Liver (tissue), 9 donors: Measurements from ENCODE around the gene AGPAT4. TPM values are rescaled to one million over a fixed set of nuclear protein-coding genes. Genes with fewer than 3 reads are reported as not detected.

Experiments used
- DNase-seq: peaks from one replicate; pipeline ENCODE4 v3.0.0-alpha.2; 2017; ENCODE audit warnings: low spot score
- H3K27ac ChIP-seq, 2 donors: one replicate each; pipeline ENCODE4 v1.7.0; 2013; ENCODE audit warnings: inconsistent platforms in 2 of 2, low read length in 2 of 2, control low read depth in 1 of 2, low read depth in 1 of 2, mild to moderate bottlenecking in 1 of 2
- H3K27me3 ChIP-seq, 4 donors: one replicate each; pipeline versions ENCODE4 v1.6.1 to v1.7.0; 2013; ENCODE audit warnings: low read length in 3 of 4, inconsistent platforms in 1 of 4, mild to moderate bottlenecking in 1 of 4, moderate library complexity in 1 of 4; ENCODE audit not compliant: control insufficient read depth in 4 of 4, insufficient read depth in 4 of 4
- H3K36me3 ChIP-seq, 4 donors: one replicate each; pipeline versions ENCODE4 v1.6.1 to v1.7.0; 2013; ENCODE audit warnings: low read length in 3 of 4, mild to moderate bottlenecking in 3 of 4, low read depth in 1 of 4, moderate library complexity in 1 of 4; ENCODE audit not compliant: control insufficient read depth in 4 of 4, insufficient read depth in 3 of 4
- H3K4me1 ChIP-seq, 4 donors: one replicate each; pipeline versions ENCODE4 v1.6.1 to v1.7.0; 2013; ENCODE audit warnings: low read length in 3 of 4, mild to moderate bottlenecking in 3 of 4, moderate library complexity in 1 of 4; ENCODE audit not compliant: control insufficient read depth in 4 of 4, insufficient read depth in 4 of 4
- H3K4me3 ChIP-seq, 3 donors: one replicate each; pipeline versions ENCODE4 v1.6.1 to v1.7.0; 2013; ENCODE audit warnings: low read length in 3 of 3, control low read depth in 1 of 3, low read depth in 1 of 3, mild to moderate bottlenecking in 1 of 3
- H3K9ac ChIP-seq, 2 donors: one replicate each; pipeline ENCODE4 v1.7.0; 2013; ENCODE audit warnings: low read length in 2 of 2, mild to moderate bottlenecking in 2 of 2, moderate library complexity in 2 of 2, control low read depth in 1 of 2, low read depth in 1 of 2
- H3K9me3 ChIP-seq, 4 donors: one replicate each; pipeline versions ENCODE4 v1.6.1 to v1.7.0; 2013; ENCODE audit warnings: low read length in 3 of 4; ENCODE audit not compliant: control insufficient read depth in 4 of 4
- ATF3 ChIP-seq: IDR thresholded peaks from 2 replicates; pipeline ENCODE4 v1.6.1; 2016; ENCODE audit warnings: antibody characterized with exemption
- CTCF ChIP-seq: fragments of 150-350 bp; IDR thresholded peaks from 2 replicates; pipeline ENCODE4 v1.5.1; 2017; ENCODE audit warnings: improper control_type of control experiment, low read depth, low read length; ENCODE audit not compliant: missing input control
- EGR1 ChIP-seq, 2 donors: IDR thresholded peaks; 2 replicates each; pipeline ENCODE4 v1.6.1; 2016 to 2018; ENCODE audit warnings: antibody characterized with exemption in 2 of 2, low read depth in 2 of 2
- FOXA1 ChIP-seq: IDR thresholded peaks from 2 replicates; pipeline ENCODE4 v1.6.1; 2016; ENCODE audit warnings: antibody characterized with exemption
- FOXA2 ChIP-seq: IDR thresholded peaks from 2 replicates; pipeline ENCODE4 v1.6.1; 2016; ENCODE audit warnings: antibody characterized with exemption
- GABPA ChIP-seq, 2 donors: IDR thresholded peaks in 1 of 2; conservative IDR thresholded peaks in 1 of 2; 2 replicates each; pipeline ENCODE4 v1.6.1; 2016; ENCODE audit warnings: antibody characterized with exemption in 2 of 2, mild to moderate bottlenecking in 1 of 2, moderate library complexity in 1 of 2
- HNF4A ChIP-seq, 2 donors: conservative IDR thresholded peaks; 2 replicates each; pipeline ENCODE4 v1.6.1; 2016; ENCODE audit warnings: antibody characterized with exemption in 2 of 2, mild to moderate bottlenecking in 2 of 2
- HNF4G ChIP-seq: IDR thresholded peaks from 2 replicates; pipeline ENCODE4 v1.6.1; 2016; ENCODE audit warnings: antibody characterized with exemption
- JUND ChIP-seq, 2 donors: IDR thresholded peaks; 2 replicates each; pipeline ENCODE4 v1.6.1; 2016; ENCODE audit warnings: antibody characterized with exemption in 2 of 2
- MAX ChIP-seq: IDR thresholded peaks from 2 replicates; pipeline ENCODE4 v1.6.1; 2016; ENCODE audit warnings: antibody characterized with exemption
- NR2F2 ChIP-seq: IDR thresholded peaks from 2 replicates; pipeline ENCODE4 v1.6.1; 2016; ENCODE audit warnings: antibody characterized with exemption
- RAD21 ChIP-seq, 2 donors: IDR thresholded peaks; 2 replicates each; pipeline ENCODE4 v1.6.1; 2016; ENCODE audit warnings: antibody characterized with exemption in 2 of 2, mild to moderate bottlenecking in 2 of 2
- REST ChIP-seq: IDR thresholded peaks from 2 replicates; pipeline ENCODE4 v1.6.1; 2016; ENCODE audit warnings: antibody characterized with exemption, mild to moderate bottlenecking
- RXRA ChIP-seq, 2 donors: IDR thresholded peaks; 2 replicates each; pipeline ENCODE4 v1.6.1; 2017 to 2018; ENCODE audit warnings: antibody characterized with exemption in 2 of 2, mild to moderate bottlenecking in 1 of 2
- SP1 ChIP-seq: IDR thresholded peaks from 2 replicates; pipeline ENCODE4 v1.6.1; 2018; ENCODE audit warnings: antibody characterized with exemption, mild to moderate bottlenecking
- TAF1 ChIP-seq: conservative IDR thresholded peaks from 2 replicates; pipeline ENCODE4 v1.6.1; 2016; ENCODE audit warnings: antibody characterized with exemption, mild to moderate bottlenecking
- YY1 ChIP-seq: IDR thresholded peaks from 2 replicates; pipeline ENCODE4 v1.6.1; 2016; ENCODE audit warnings: antibody characterized with exemption, mild to moderate bottlenecking
- ZBTB33 ChIP-seq: IDR thresholded peaks from 2 replicates; pipeline ENCODE4 v1.6.1; 2016; ENCODE audit warnings: antibody characterized with exemption
- WGBS: extraction: QIAGEN DNeasy Blood & Tissue Kit; methylation state at CpG from one replicate; pipeline ENCODE4 v1.1.7; 2013; 5-methylcytosine and 5-hydroxymethylcytosine counted together
- polyA plus RNA-seq, 2 donors: library from polyadenylated mRNA; stranded (reverse) in 1 of 2; unstranded in 1 of 2; fragments of 200-250 nt in 1 of 2; fragments of >200 nt in 1 of 2; fragmentation: Nextera tagmentation in 1 of 2; extraction: Ambion mirVana in 1 of 2; gene quantifications; one replicate each; pipeline versions ENCODE4 v1.2.1 to v1.2.3, GENCODE V29; 2013 to 2015
- total RNA-seq, 2 donors: library from RNA; depleted of rRNA; stranded (reverse); fragments of >200 nt; gene quantifications; one replicate each; pipeline ENCODE4 v1.2.3, GENCODE V29; 2014
- donor health status: healthy.
- donor health status: healthy.
- donor health status: healthy.
- donor health status: healthy.
- donor health status: healthy.

AGPAT4 gene
- total and polyA plus RNA-seq, 4 donors = 0.44 to 17.5 (median 0.69) TPM

GRCh38 chr6:161265554-161265953 is 8.3 kb downstream of the AGPAT4 start:
- H3K4me3 ChIP-seq = no peak overlapping the region
- H3K9ac ChIP-seq = no peak overlapping the region
- DNase-seq = peak; percentile 72
- TF ChIP-seq ATF3 (no peak), REST (no peak), MAX (no peak), YY1 (no peak), FOXA2 (no peak), HNF4G (no peak), NR2F2 (no peak), JUND (IDR thresholded peaks at IDR 0.05) (no peak), GABPA (IDR thresholded peaks at IDR 0.05 in 1 of 2, conservative IDR thresholded peaks at IDR 0.05 in 1 of 2) (no peak), RAD21 (IDR thresholded peaks at IDR 0.05) (no peak), HNF4A (conservative IDR thresholded peaks at IDR 0.05) (no peak), TAF1 (no peak), CTCF (no peak), RXRA (IDR thresholded peaks at IDR 0.05) (no peak), EGR1 (IDR thresholded peaks at IDR 0.05; ENCODE audit: low read depth in 2 of 2) (no peak), ZBTB33 (no peak), SP1 (no peak), FOXA1 (no peak)
- 90% methylated on average over 6 of the region's 6 CpGs for WGBS
- no peaks in the 10 kb centered on the region for H3K36me3 ChIP-seq
- H3K4me1 ChIP-seq = no peaks in the 10 kb centered on the region
- no peaks in the 10 kb centered on the region for H3K9me3 ChIP-seq
- H3K27ac ChIP-seq = no peak overlapping the region
- no peaks in the 10 kb centered on the region for H3K27me3 ChIP-seq
